Measurements from ENCODE around the gene SORCS3. TPM values are rescaled to one million over a fixed set of nuclear protein-coding genes. Genes with fewer than 3 reads are reported as not detected.

SORCS3 gene
- total and polyA plus RNA-seq, 10 of the 15 experiments (the other 5 are each of a cell fraction or from before 2014, with no cell fraction given): 0.01 to 0.04 (median 0.02) TPM; not detected in 7

- no peak for TF ChIP-seq EZH2 (IDR thresholded peaks at IDR 0.05; ENCODE audit: borderline replicate concordance, control insufficient read depth, low read depth, low read length)
- TF ChIP-seq RBBP5 (conservative IDR thresholded peaks at IDR 0.05): no peak
Measured at GRCh38 chr10:105001269-105001668, 360.2 kb downstream of the SORCS3 start (continued).

GRCh38 chr10:105010411-105011121, 369.5 kb downstream of the SORCS3 start:
- Histone ChIP-seq H2AFZ (ENCODE audit: control insufficient read depth, low read depth, low read length) (no peak overlapping the region), H3K36me3 (ENCODE audit: control insufficient read depth in 2 of 2, insufficient read depth in 2 of 2, low read length in 1 of 2) (no peaks in the 10 kb centered on the region), H3K27me3 (replicated peaks in 1 of 2; ENCODE audit: control insufficient read depth in 2 of 2, insufficient read depth in 2 of 2, low read length in 1 of 2) (no peaks in the 10 kb centered on the region), H3K27ac (ENCODE audit: control insufficient read depth, insufficient read depth) (no peak overlapping the region), H3K4me3 (no peak overlapping the region), H3K79me2 (ENCODE audit: control insufficient read depth, insufficient read depth, low read length) (no peaks in the 10 kb centered on the region), H3K9ac (ENCODE audit: control insufficient read depth, insufficient read depth, low read length) (no peak overlapping the region), H3K9me3 (replicated peaks; ENCODE audit: control insufficient read depth, insufficient read depth, low read length) (no peaks in the 10 kb centered on the region), H3K4me1 (ENCODE audit: control insufficient read depth, insufficient read depth, low read length) (no peaks in the 10 kb centered on the region), H4K20me1 (ENCODE audit: control insufficient read depth, insufficient read depth) (no peaks in the 10 kb centered on the region), H3K4me2 (ENCODE audit: control insufficient read depth, insufficient read depth) (no peak overlapping the region)
- ChIA-PET POLR2A (no interaction called here), CTCF (interaction anchor here (0.5 kb wide), 1 partner anchor 40 kb away, joined by 3 read pairs; no protein-coding TSS in a partner anchor), SMC1A (ENCODE audit: uncharacterized antibody, unreplicated experiment) (no interaction called here), RAD21 (ENCODE audit: unreplicated experiment) (no interaction called here)
- DNase-seq (ENCODE audit: low read depth, low spot score): no peak
- ATAC-seq: no peak
- no TSS peak for BruUV-seq (replicated peaks)
- no peak for FAIRE-seq
- WGBS (ENCODE audit: insufficient coverage, insufficient replicate concordance, low lambda C conversion rate, missing lambda C conversion rate): 60% methylated on average over 2 of the region's 2 CpGs
- TF ChIP-seq NR2C2 (IDR thresholded peaks at IDR 0.05; ENCODE audit: borderline replicate concordance, control insufficient read depth, insufficient read length, low read depth): no peak
- no peak for TF ChIP-seq NFIC (IDR thresholded peaks at IDR 0.05; ENCODE audit: low read depth, low read length)
- no peak for TF ChIP-seq IRF5 (IDR thresholded peaks at IDR 0.05; ENCODE audit: borderline replicate concordance)
- no peak for TF ChIP-seq EZH2 (IDR thresholded peaks at IDR 0.05; ENCODE audit: borderline replicate concordance, control insufficient read depth, low read depth, low read length)
- no peak for TF ChIP-seq ETV6 (conservative IDR thresholded peaks at IDR 0.05 in 1 of 2, IDR thresholded peaks at IDR 0.05 in 1 of 2; ENCODE audit: borderline replicate concordance in 1 of 2, low read depth in 1 of 2)
- no peak for TF ChIP-seq MLLT1 (IDR thresholded peaks at IDR 0.05)
- TF ChIP-seq CHD4 (IDR thresholded peaks at IDR 0.05): no peak
- TF ChIP-seq RAD21 (IDR thresholded peaks at IDR 0.05; ENCODE audit: insufficient read depth, low read depth, low read length): no peak
- no peak for TF ChIP-seq SPI1 (IDR thresholded peaks at IDR 0.05; ENCODE audit: borderline replicate concordance, insufficient read depth, low read depth, low read length)
- TF ChIP-seq POU2F2 (IDR thresholded peaks at IDR 0.05; ENCODE audit: borderline replicate concordance, low read depth, low read length): no peak
- no peak for TF ChIP-seq PBX3 (IDR thresholded peaks at IDR 0.05; ENCODE audit: insufficient replicate concordance, low read depth, low read length)
- no peak for TF ChIP-seq IKZF2 (IDR thresholded peaks at IDR 0.05)
- TF ChIP-seq SMAD5 (IDR thresholded peaks at IDR 0.05; ENCODE audit: low read depth): no peak
- TF ChIP-seq SIX5 (IDR thresholded peaks at IDR 0.05; ENCODE audit: low read depth, low read length, severe bottlenecking): no peak
- TF ChIP-seq SMARCA5 (IDR thresholded peaks at IDR 0.05): no peak
- no peak for TF ChIP-seq SRF (IDR thresholded peaks at IDR 0.05; ENCODE audit: low read depth in 2 of 2, low read length in 2 of 2)
- in situ Hi-C loops (cut with MboI) (no loop called here), intact Hi-C loops (cut with micrococcal nuclease; ENCODE audit: unreplicated experiment) (no loop called here)

All from GM12878 (cell line).